ENCODE data around the gene ADAMTS16.

The ADAMTS16 gene

DNA sequence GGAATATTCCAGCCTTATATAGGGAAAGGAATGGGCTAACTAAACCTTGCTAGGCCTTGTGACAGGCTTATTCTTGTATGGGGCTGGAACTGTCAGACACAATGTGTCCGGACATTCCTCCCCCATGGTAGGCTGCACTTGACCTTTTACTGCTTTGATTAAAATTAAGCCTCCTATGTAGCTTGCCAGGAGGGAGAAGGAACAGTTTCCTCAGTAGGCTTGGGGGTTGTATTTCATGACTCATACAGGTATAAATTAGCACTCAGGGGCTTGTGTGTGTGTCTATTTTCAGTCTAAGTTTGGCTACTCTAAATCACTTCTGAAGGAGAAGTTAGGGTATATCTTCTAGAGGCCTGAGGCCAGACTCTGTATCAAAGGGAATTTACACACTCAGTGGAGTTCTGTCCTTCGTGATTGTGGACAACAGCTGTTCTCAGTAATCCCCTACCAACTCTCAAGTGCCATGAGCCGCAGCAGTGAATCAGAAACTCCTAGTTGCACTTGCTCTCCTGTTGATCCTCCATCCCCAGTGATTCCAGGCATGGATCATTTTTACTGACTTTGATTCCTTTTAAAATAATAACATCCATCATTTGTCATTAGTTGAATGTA lies 16.4 kb downstream of the ADAMTS16 start:
- H3K4me2 ChIP-seq (ENCODE audit: low read length) = no peak overlapping the region
- TF ChIP-seq EZH2 (IDR thresholded peaks at IDR 0.05; ENCODE audit: borderline replicate concordance, low read length) = no peak
- no peak for TF ChIP-seq CTCF (IDR thresholded peaks at IDR 0.05; ENCODE audit: low read length)

DNA sequence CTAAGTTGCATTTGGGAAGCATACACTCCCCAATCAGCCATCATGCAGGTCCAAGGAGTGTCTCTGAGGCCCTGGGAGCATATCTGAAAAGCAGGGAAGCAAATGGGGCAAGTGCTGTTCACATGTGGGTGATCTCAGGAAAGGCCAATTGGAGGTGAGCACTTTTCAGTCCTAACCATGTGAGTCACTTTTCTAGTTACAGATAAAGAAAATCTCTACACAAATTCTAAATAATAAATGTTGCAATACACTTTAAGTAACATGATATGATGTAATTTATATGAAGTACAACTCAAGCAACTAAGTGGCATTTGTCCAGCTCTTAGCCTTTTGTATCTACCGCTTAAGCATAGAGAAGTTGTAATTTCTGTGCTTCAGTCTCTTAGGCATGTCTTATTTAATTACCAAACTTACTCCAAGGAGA lies 18.4 kb downstream of the ADAMTS16 start:
- Histone ChIP-seq H3K27me3 (ENCODE audit: insufficient read depth, low read length) (no peaks in the 10 kb centered on the region), H3K9me3 (ENCODE audit: low read length) (no peaks in the 10 kb centered on the region), H3K36me3 (ENCODE audit: insufficient read depth, low read length) (no peaks in the 10 kb centered on the region), H3K4me2 (ENCODE audit: low read length) (no peak overlapping the region), H3K79me2 (ENCODE audit: insufficient read depth, low read length) (no peaks in the 10 kb centered on the region), H3K9ac (ENCODE audit: low read length) (no peak overlapping the region), H3K4me3 (ENCODE audit: low read depth, low read length, poor library complexity, severe bottlenecking) (no peak overlapping the region), H3K27ac (ENCODE audit: low read depth, low read length, poor library complexity, severe bottlenecking) (no peak overlapping the region), H4K20me1 (ENCODE audit: insufficient read depth, low read length) (no peaks in the 10 kb centered on the region), H3F3A (ENCODE audit: insufficient read depth, low read length) (no peaks in the 10 kb centered on the region), H3K4me1 (ENCODE audit: insufficient read depth, low read length, severe bottlenecking) (no peaks in the 10 kb centered on the region), H2AFZ (ENCODE audit: low read length) (no peak overlapping the region), H3K9me2 (ENCODE audit: low read depth, low read length) (no peaks in the 10 kb centered on the region)
- TF ChIP-seq EZH2 (IDR thresholded peaks at IDR 0.05; ENCODE audit: borderline replicate concordance, low read length) (no peak), CTCF (IDR thresholded peaks at IDR 0.05; ENCODE audit: low read length) (no peak)

More for the DNA sequence above, 16.4 kb downstream of the ADAMTS16 start:
- Histone ChIP-seq H3K27ac (ENCODE audit: low read depth, low read length, poor library complexity, severe bottlenecking) (no peak overlapping the region), H3F3A (ENCODE audit: insufficient read depth, low read length) (no peaks in the 10 kb centered on the region), H3K9ac (ENCODE audit: low read length) (no peak overlapping the region), H3K4me1 (ENCODE audit: insufficient read depth, low read length, severe bottlenecking) (no peaks in the 10 kb centered on the region), H4K20me1 (ENCODE audit: insufficient read depth, low read length) (no peaks in the 10 kb centered on the region), H3K9me2 (ENCODE audit: low read depth, low read length) (no peaks in the 10 kb centered on the region), H2AFZ (ENCODE audit: low read length) (no peak overlapping the region), H3K27me3 (ENCODE audit: insufficient read depth, low read length) (no peaks in the 10 kb centered on the region), H3K36me3 (ENCODE audit: insufficient read depth, low read length) (no peaks in the 10 kb centered on the region), H3K79me2 (ENCODE audit: insufficient read depth, low read length) (no peaks in the 10 kb centered on the region), H3K9me3 (ENCODE audit: low read length) (no peaks in the 10 kb centered on the region), H3K4me3 (ENCODE audit: low read depth, low read length, poor library complexity, severe bottlenecking) (no peak overlapping the region)

DNA sequence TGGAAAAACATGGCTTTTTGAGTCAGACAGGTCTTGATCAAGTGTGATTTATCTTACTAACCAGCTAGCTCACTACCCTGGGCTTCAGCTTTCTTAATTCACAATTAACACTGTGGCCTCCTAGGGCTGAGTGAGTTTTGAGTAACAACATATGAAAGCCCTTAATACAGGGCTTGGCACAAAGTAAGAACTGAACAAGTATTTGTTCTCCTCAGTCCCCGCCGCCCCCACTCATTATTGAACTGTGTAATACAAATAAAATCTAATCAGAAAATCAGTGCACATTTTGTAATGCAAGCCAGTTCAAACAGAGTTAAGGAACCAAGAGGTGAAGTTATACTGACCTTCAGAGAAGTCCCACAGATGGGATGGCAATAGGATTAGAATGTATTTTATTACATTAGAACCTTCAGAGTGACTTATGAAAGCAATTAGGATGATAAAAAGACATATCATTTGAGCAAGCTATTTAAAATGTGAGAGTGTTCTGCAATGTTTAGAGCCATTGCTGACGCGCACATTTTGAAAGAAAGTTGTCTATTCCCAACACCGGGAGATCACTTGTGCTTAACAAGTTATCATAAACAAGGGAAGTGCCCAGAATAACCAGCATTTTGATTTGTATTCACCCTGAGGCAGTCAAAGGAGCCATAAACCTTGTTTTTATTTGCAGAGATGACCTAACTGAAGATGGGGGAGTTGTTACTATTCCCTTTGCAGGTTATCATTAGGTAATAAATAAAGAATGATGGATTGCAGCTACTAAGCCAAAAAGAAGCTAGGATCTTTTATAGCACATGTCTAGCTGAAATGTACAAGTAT lies 19.4 kb downstream of the ADAMTS16 start:
- Histone ChIP-seq H3K79me2 (ENCODE audit: insufficient read depth, low read length) (no peaks in the 10 kb centered on the region), H4K20me1 (ENCODE audit: insufficient read depth, low read length) (no peaks in the 10 kb centered on the region), H3K4me1 (ENCODE audit: insufficient read depth, low read length, severe bottlenecking) (no peaks in the 10 kb centered on the region), H3F3A (ENCODE audit: insufficient read depth, low read length) (no peaks in the 10 kb centered on the region), H3K27ac (ENCODE audit: low read depth, low read length, poor library complexity, severe bottlenecking) (no peak overlapping the region), H3K9ac (ENCODE audit: low read length) (no peak overlapping the region), H3K4me2 (ENCODE audit: low read length) (no peak overlapping the region), H3K9me2 (ENCODE audit: low read depth, low read length) (no peaks in the 10 kb centered on the region), H3K4me3 (ENCODE audit: low read depth, low read length, poor library complexity, severe bottlenecking) (no peak overlapping the region), H3K9me3 (ENCODE audit: low read length) (no peaks in the 10 kb centered on the region), H3K36me3 (ENCODE audit: insufficient read depth, low read length) (no peaks in the 10 kb centered on the region), H3K27me3 (ENCODE audit: insufficient read depth, low read length) (no peaks in the 10 kb centered on the region), H2AFZ (ENCODE audit: low read length) (no peak overlapping the region)
- TF ChIP-seq CTCF (IDR thresholded peaks at IDR 0.05; ENCODE audit: low read length) (no peak), EZH2 (IDR thresholded peaks at IDR 0.05; ENCODE audit: borderline replicate concordance, low read length) (no peak)
